K562 (cell line): ENCODE measurements around the gene NDUFV2. TPM values are rescaled to one million over a fixed set of nuclear protein-coding genes. Genes with fewer than 3 reads are reported as not detected.
A peak's percentile ranks its signal among the peaks of the same experiment; 100 is the strongest.

Source experiments
- ATF3 ChIP-seq, 2 experiments: fragments of 450-650 bp in 1 of 2; sonication (generic) in 1 of 2; formaldehyde crosslinking in 1 of 2; IDR thresholded peaks in 1 of 2; conservative IDR thresholded peaks in 1 of 2; 2 replicates each; pipeline versions ENCODE4 v1.6.1 to v1.8.1; 2016 to 2023; ENCODE audit warnings: mild to moderate bottlenecking in 2 of 2, moderate library complexity in 2 of 2, inconsistent platforms in 1 of 2, missing genetic modification reagents in 1 of 2
- CHD2 ChIP-seq: IDR thresholded peaks from 2 replicates; pipeline ENCODE4 v1.6.1; 2011; ENCODE audit warnings: low read depth, low read length
- CTBP1 ChIP-seq: fragments of 450-650 bp; IDR thresholded peaks from 2 replicates; pipeline ENCODE4 v1.6.1; 2016; ENCODE audit warnings: borderline replicate concordance
- DMBX1 ChIP-seq: fragments of 250-450 bp; sonication (Bioruptor Pico); IDR thresholded peaks from 2 replicates; pipeline ENCODE4 v1.8.0; 2022; ENCODE audit warnings: inconsistent platforms, mild to moderate bottlenecking, moderate library complexity, borderline replicate concordance
- GTF2A2 ChIP-seq: IDR thresholded peaks from 2 replicates; pipeline ENCODE4 v1.6.1; 2016; ENCODE audit warnings: mild to moderate bottlenecking, missing genetic modification characterization, missing compliant biosample characterization
- HMGXB4 ChIP-seq: sonication (generic); formaldehyde crosslinking; IDR thresholded peaks from 2 replicates; pipeline ENCODE4 v1.8.1; 2023; ENCODE audit warnings: mild to moderate bottlenecking, missing genetic modification reagents
- PHF21A ChIP-seq: fragments of 450-650 bp; IDR thresholded peaks from 2 replicates; pipeline ENCODE4 v1.6.1; 2017; ENCODE audit warnings: low read depth, borderline replicate concordance
- PHTF2 ChIP-seq: fragments of 250-450 bp; sonication (Bioruptor Pico); IDR thresholded peaks from 2 replicates; pipeline ENCODE4 v1.5.0; 2021; ENCODE audit warnings: mild to moderate bottlenecking
- YBX1 ChIP-seq: fragments of 450-650 bp; IDR thresholded peaks from 2 replicates; pipeline ENCODE4 v1.7.1; 2016; ENCODE audit warnings: mild to moderate bottlenecking
- ZMIZ1 ChIP-seq, 2 experiments: fragments of 150-350 bp in 1 of 2; IDR thresholded peaks; 2 replicates each; pipeline ENCODE4 v1.6.1; 2012 to 2016; ENCODE audit warnings: low read depth in 2 of 2, low read length in 2 of 2, mild to moderate bottlenecking in 1 of 2, moderate library complexity in 1 of 2
- ZNF778 ChIP-seq: fragments of 450-650 bp; formaldehyde crosslinking; IDR thresholded peaks from 2 replicates; pipeline ENCODE4 v1.4.0; 2020; ENCODE audit warnings: mild to moderate bottlenecking, moderate library complexity
- polyA plus RNA-seq, 8 experiments: library from polyadenylated mRNA; depleted of rRNA in 4 of 8; stranded (reverse) in 5 of 8; unstranded in 3 of 8; fragments of >200 nt; fragmentation: Nextera tagmentation in 2 of 8; fragmentation: Illumina TruSeq in 1 of 8; extraction: Ambion mirVana in 2 of 8; extraction: Trizol in 1 of 8; gene quantifications; 2 replicates each; pipeline versions ENCODE4 v1.2.1 to v1.2.3, GENCODE V29; 2011 to 2014; ENCODE audit warnings: inconsistent platforms in 1 of 8, missing spikeins in 1 of 8
- total RNA-seq, 7 experiments: library from RNA; depleted of rRNA in 6 of 7; stranded (reverse); fragments of >200 nt in 6 of 7; fragmentation: Illumina TruSeq in 2 of 7; extraction: Trizol in 2 of 7; gene quantifications; 2 replicates each; pipeline versions ENCODE4 v1.2.1 to v1.2.3, GENCODE V29; 2011 to 2021; ENCODE audit warnings: low replicate concordance in 1 of 7
- TF ChIP-seq, protein P1 (sequence below), 2 experiments: IDR thresholded peaks; 2 replicates each; pipeline ENCODE4 v1.6.1; 2011; ENCODE audit warnings: borderline replicate concordance in 1 of 2, control low read depth in 1 of 2, low read depth in 1 of 2, low read length in 1 of 2, mild to moderate bottlenecking in 1 of 2, mixed read lengths in 1 of 2, moderate library complexity in 1 of 2; ENCODE audit not compliant: insufficient read depth in 1 of 2, insufficient read length in 1 of 2, poor library complexity in 1 of 2, severe bottlenecking in 1 of 2; ENCODE audit errors: extremely low read depth in 1 of 2
- TF ChIP-seq, protein P2 (sequence below): sonication (generic); formaldehyde crosslinking; IDR thresholded peaks from 2 replicates; pipeline ENCODE4 v1.8.0; 2022; ENCODE audit warnings: mild to moderate bottlenecking, missing genetic modification reagents

NDUFV2 gene
- total and polyA plus RNA-seq, 9 of the 15 experiments (the other 6 are each of a cell fraction or from before 2014, with no cell fraction given): 213 to 550 (median 384) TPM

DNA sequence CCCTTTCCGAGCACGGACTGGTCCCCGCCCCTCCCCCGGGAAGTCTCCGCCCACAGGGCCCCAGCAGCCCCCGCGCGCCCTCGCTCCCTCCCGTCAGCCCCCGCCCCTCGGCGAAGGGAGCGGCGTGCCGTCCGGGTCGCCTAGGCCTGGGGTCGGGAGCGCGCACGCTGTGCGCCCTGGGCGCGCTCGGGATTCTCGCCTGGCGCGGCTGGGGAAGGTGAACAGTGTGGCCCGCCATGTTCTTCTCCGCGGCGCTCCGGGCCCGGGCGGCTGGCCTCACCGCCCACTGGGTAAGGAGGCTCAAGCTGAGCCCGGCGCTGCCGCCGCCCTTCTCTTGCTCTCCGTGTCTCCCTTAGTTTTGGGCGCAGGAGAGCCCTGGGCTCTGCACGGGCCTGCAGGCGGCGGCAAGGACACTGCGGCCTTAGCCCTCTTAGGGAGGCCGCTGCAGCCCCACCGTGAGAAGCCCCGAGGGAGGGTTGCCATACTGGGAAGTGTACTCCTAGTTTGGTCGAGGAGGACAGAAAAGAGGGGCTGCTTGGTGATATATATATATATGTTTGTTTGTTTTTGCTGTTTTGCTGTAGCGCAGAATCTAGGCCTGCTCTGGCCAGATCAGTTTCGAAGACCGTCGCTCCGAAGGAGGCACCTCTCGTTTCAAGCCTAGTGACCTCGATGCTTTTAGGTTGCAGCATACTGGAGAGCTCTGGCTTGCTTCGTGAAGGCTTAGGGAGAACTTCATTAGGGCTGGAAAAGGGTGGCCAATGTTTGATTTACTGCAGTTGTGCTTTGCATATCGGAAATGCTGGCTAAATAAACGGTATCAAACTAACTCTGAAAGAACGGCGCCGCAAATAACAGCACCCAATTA, at the start of gene NDUFV2 (continued):
- peak; percentile 68; the same call in 1 of the 2 replicates for TF ChIP-seq DMBX1
- no peak for TF ChIP-seq ZNF778 (CRISPR knock-in tag)
- TF ChIP-seq PHF21A: 0 out of 2 replicates have a peak, but pooled peaks have one; percentile 6
- no peak for TF ChIP-seq PHTF2 (CRISPR knock-in tag)
- TF ChIP-seq, protein P1, sequence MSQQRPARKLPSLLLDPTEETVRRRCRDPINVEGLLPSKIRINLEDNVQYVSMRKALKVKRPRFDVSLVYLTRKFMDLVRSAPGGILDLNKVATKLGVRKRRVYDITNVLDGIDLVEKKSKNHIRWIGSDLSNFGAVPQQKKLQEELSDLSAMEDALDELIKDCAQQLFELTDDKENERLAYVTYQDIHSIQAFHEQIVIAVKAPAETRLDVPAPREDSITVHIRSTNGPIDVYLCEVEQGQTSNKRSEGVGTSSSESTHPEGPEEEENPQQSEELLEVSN (IDR thresholded peaks at IDR 0.05; ENCODE audit: borderline replicate concordance in 1 of 2, extremely low read depth in 1 of 2, insufficient read depth in 1 of 2, insufficient read length in 1 of 2, low read depth in 1 of 2, low read length in 1 of 2, poor library complexity in 1 of 2, severe bottlenecking in 1 of 2): peak; percentile 60 to 78
- TF ChIP-seq CHD2: peak; percentile 83
- no peak for TF ChIP-seq YBX1
- 0 out of 4 replicates have a peak, but pooled peaks of 1 of the 2 experiments have one; percentile 23 for TF ChIP-seq ZMIZ1 (IDR thresholded peaks at IDR 0.05; ENCODE audit: low read depth in 2 of 2, low read length in 2 of 2)
- no peak for TF ChIP-seq ATF3 (IDR thresholded peaks at IDR 0.05)
- TF ChIP-seq ATF3 (CRISPR knock-in tag; conservative IDR thresholded peaks at IDR 0.05): no peak
- no peak for TF ChIP-seq HMGXB4 (CRISPR knock-in tag)
- TF ChIP-seq, protein P2, sequence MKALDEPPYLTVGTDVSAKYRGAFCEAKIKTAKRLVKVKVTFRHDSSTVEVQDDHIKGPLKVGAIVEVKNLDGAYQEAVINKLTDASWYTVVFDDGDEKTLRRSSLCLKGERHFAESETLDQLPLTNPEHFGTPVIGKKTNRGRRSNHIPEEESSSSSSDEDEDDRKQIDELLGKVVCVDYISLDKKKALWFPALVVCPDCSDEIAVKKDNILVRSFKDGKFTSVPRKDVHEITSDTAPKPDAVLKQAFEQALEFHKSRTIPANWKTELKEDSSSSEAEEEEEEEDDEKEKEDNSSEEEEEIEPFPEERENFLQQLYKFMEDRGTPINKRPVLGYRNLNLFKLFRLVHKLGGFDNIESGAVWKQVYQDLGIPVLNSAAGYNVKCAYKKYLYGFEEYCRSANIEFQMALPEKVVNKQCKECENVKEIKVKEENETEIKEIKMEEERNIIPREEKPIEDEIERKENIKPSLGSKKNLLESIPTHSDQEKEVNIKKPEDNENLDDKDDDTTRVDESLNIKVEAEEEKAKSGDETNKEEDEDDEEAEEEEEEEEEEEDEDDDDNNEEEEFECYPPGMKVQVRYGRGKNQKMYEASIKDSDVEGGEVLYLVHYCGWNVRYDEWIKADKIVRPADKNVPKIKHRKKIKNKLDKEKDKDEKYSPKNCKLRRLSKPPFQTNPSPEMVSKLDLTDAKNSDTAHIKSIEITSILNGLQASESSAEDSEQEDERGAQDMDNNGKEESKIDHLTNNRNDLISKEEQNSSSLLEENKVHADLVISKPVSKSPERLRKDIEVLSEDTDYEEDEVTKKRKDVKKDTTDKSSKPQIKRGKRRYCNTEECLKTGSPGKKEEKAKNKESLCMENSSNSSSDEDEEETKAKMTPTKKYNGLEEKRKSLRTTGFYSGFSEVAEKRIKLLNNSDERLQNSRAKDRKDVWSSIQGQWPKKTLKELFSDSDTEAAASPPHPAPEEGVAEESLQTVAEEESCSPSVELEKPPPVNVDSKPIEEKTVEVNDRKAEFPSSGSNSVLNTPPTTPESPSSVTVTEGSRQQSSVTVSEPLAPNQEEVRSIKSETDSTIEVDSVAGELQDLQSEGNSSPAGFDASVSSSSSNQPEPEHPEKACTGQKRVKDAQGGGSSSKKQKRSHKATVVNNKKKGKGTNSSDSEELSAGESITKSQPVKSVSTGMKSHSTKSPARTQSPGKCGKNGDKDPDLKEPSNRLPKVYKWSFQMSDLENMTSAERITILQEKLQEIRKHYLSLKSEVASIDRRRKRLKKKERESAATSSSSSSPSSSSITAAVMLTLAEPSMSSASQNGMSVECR (CRISPR knock-in tag): peak; percentile 79
- peak; percentile 88 for TF ChIP-seq CTBP1
- TF ChIP-seq GTF2A2: peak; percentile 57; the same call in 1 of the 2 replicates
